GF-D8 (cell line): ENCODE measurements around the gene RARRES2.
"Not testable (repeated sequence)": the region's sequence is repeated elsewhere in the genome, so short reads cannot be mapped to it uniquely, and the experiment has no call there.

Source experiments
- DNase-seq: peaks from one replicate; lab custom pipeline; 2025; lab: John Stamatoyannopoulos, UW

The RARRES2 gene

GRCh38 chr7:150341263-150342120 lies at the start of gene RARRES2:
TSS of gene RARRES2 (minus strand) at chr7:150341629. CDS start at chr7:150340609, 1,020 bp downstream.
- DNase-seq, result no peak

- DNase-seq, result no peak
Observed at GRCh38 chr7:150390205-150390604, 48.8 kb upstream of the RARRES2 start.

- no peak for DNase-seq
Observed at GRCh38 chr7:150389532-150389816, 48.0 kb upstream of the RARRES2 start.

GRCh38 chr7:150388709-150389531 lies 47.5 kb upstream of the RARRES2 start:
- peak; percentile 99 for DNase-seq

- no peak for DNase-seq
Observed at GRCh38 chr7:150388306-150388705, 46.9 kb upstream of the RARRES2 start.

- DNase-seq, result not testable (repeated sequence)
Observed at GRCh38 chr7:150385884-150386283, 44.5 kb upstream of the RARRES2 start.

GRCh38 chr7:150385302-150385723 lies 43.9 kb upstream of the RARRES2 start:
- peak; percentile 24 for DNase-seq

- DNase-seq, result peak; percentile 77
Observed at GRCh38 chr7:150384406-150385301, 43.2 kb upstream of the RARRES2 start.

GRCh38 chr7:150383710-150384397 lies 42.4 kb upstream of the RARRES2 start:
- no peak for DNase-seq

GRCh38 chr7:150382844-150383225 lies 41.4 kb upstream of the RARRES2 start:
- no peak for DNase-seq

GRCh38 chr7:150382123-150382843 lies 40.9 kb upstream of the RARRES2 start:
- no peak for DNase-seq

- DNase-seq, result no peak
Observed at GRCh38 chr7:150381785-150382122, 40.3 kb upstream of the RARRES2 start.

- no peak for DNase-seq
Observed at GRCh38 chr7:150381096-150381495, 39.7 kb upstream of the RARRES2 start.

GRCh38 chr7:150380463-150380862 lies 39.0 kb upstream of the RARRES2 start:
- no peak for DNase-seq

- DNase-seq, result peak; percentile 20
Observed at GRCh38 chr7:150379441-150380379, 38.3 kb upstream of the RARRES2 start.

GRCh38 chr7:150378853-150379440 lies 37.5 kb upstream of the RARRES2 start, which contains the start of gene ZNF775:
TSS of gene ZNF775 (plus strand) at chr7:150379330. CDS start at chr7:150388471, 9,141 bp downstream.
- peak; percentile 93 for DNase-seq

GRCh38 chr7:150378115-150378852 lies 36.9 kb upstream of the RARRES2 start:
- DNase-seq, result peak; percentile 92

- DNase-seq, result no peak
Observed at GRCh38 chr7:150377635-150378034, 36.2 kb upstream of the RARRES2 start.

- DNase-seq, result peak; percentile 15
Observed at GRCh38 chr7:150377196-150377595, 35.8 kb upstream of the RARRES2 start.
